ENCODE results near the gene TRAF3IP1.

Gene TRAF3IP1

DNA sequence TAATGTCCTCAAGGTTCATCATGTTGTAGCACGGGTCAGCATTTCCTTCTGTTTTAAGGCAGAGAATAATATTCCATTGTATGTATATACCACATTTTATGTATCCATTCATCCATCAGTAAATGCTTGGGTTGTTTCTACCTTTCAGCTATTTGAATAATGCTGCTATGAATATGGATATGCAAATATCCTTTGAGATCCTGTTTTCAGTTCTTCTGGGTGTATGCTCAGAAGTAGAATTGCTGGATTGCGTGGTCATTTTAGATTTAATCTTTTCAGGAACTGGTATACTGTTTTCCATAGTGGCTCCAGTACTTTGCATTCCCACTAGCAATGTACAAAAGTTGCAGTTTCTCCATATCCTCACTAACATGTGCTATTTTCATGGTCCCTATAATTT lies 93.0 kb downstream of the TRAF3IP1 start:
- DNase-seq: no peak

DNA sequence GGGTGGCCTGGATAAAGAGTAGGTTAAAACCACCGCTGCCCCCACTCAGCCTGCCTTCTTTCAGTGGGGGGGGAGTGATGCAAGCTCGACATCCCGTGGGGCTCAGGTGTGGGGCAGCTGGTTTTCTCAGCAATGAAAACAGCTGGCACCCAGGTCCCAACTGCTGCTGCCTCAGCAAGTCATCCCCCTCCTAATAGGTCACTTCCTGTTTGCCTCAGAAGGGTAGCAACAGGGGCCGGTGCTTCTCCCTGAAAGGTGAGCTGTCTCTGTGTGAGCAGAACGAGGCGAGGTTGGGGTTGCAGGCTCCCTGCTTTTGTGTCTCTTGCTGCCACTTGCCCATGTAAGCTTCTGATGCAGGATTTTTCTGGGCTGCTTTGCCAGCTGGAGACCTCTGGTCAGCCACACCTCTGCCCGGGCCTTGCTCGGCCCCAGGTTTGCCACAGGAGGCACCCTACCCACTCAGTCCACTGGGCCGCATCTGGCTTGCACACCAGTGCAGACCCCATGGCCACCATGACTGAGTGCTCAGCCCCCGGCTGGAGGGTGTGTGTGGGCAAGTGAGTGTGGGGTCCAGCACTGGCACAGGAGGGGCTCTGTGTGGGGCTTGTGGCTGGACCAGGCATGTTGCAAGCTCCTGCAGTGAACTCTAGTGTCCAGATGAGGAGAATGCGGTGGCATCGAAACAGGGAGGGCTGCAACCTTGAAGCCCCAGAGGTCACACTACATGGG lies 94.9 kb downstream of the TRAF3IP1 start:
- no peak for DNase-seq

DNA sequence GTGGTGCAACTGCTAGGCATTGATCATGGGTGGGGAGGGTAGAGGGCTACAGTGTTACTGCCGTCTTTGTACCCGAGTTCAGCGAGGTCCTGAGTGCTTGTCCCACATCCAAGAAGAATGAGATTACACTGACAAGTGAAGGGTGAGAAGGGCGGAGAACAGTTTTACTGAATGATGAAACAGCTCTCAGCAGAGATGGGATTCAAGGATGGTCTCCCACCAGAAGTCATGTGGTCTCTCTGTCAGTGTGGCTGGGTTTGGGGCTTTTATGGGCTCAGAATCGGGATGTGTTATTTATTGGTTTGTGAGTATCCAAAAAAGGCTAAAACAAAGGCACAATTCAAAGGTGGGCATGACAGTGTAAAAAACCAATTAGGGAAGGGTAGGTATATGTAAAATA lies 95.6 kb downstream of the TRAF3IP1 start:
- DNase-seq: no peak

DNA sequence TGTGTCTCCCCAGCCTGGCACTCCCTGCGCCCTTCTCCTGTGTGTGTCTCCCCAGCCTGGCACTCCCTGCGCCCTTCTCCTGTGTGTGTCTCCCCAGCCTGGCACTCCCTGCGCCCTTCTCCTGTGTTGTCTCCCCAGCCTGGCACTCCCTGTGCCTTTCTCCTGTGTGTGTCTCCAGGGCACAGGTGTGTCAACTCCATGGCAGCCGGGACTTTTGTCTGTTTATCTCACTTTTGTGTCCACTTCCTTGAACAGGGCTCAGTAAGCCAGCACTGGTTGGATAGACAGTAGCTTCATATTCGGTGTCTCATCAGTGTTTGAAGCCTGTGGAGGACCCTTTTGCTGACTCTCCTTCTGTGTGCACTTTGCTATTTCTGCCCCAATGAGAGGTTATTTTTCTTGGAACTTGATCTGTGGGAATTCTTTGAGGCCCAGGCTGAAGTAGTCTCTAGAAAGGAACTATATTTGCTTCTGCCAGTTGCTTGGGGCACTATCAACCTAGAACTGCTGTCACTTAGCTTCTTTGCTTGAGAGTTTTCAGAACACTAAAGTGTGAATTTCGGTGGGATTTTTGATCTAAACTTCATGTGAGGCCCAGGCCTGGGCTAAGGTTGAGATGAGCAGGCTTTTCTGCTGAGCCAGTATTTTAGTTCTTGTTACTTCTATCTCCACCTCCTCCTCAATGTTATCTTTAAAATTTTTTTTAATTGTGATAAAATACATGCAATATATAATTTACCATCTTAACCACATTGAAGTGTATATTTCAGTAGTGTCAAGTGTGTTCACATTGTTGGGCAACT lies 98.1 kb downstream of the TRAF3IP1 start:
- no peak for DNase-seq

DNA sequence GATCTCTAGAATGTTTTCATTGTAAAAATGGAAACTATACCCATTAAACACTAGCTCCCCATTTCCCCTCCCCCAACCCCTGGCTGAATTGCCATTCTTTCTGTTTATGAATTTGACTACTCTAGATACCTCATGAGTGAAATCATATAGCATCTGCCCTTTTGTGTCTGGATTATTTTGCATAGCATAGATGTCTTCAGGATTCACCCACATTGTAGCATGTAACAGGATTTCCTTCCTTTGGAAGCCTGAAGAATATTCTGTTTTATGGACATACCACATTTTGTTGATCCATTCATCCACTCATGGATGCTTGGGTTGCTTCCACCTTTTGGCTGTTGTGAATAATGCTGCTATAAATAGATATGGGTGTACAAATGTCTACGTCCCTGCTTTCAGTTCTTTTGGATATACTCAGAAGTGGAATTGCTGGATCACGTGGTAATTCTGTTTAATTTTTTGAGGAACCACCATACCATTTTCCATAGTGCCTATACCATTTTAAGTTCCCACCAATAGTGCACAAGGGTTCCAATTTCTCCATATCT lies 98.8 kb downstream of the TRAF3IP1 start:
- no peak for DNase-seq

DNA sequence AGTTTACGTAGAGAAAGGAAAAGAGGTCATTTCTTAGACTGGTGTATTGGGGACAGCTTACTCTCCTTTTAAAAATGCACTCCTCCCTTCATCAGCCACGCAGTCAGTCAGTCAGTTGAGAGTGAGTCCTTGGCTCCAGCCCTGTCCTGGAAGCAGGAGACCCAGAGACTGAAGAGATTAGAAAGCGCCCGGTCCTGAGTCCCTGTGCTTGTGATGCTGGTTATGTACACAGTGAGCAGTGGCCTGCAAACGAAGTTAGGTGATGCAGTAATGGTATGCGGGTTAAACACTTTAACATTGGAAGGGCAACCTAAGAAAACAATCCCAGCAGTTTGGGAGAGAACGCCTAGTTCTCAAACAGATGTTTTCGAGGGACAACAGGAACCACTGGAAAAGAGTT lies 100.1 kb downstream of the TRAF3IP1 start:
- DNase-seq: no peak

DNA sequence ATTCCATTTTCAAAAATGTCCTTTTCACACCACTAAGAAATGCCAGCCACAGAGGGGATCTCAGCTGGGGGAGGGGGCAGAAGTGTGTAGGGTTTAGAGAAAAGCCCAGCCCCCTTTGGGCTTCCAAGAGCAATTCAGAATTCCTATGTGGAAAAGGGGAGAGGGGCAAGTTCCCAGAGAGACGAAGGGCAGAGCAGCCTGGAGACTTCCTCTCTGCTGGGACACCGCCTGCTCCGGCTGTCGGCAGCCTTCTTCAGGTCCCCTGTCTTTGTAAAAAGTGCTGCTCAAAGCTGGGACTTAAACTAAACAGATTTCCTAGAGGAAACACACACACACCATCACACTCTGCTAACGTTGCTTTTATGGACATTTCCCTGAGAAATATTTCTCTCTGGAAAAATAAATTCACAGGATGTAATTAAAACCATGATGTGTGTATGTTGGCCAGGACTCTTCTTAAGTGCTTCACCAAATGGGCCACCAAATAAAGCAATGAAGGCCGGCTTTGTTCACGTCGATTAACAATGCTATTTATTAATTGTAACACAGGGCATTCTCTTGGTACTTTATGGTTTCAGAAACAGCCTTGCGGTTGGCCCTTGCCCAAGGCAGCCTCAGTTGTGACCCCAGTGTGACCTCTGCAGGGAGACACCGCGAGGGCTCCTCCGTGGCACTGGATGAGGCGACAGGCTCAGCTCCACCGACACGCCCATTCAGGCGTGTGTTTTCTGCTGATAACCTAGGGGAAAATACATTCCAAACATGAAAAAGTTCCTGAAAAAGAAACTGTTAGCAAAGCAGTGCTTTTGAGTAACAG lies 100.8 kb downstream of the TRAF3IP1 start:
- DNase-seq: no peak

DNA sequence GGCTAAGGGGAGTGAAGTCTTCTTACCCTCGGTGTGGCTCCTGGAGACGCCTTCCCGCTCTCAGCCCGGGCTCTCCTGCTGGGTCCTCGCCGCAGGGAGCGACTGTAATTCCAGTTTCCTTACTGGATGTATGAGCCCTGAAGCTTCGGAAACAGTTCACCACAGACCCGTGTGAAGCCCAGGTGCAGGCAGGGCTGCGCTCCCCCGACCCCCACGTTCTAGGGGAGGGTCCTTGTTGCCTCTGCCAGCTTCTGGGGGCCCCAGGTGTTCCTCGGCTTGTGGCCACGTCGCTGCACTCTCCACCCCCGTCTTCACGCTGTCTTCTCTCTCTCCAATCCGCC lies 101.3 kb downstream of the TRAF3IP1 start:
- no peak for DNase-seq

DNA sequence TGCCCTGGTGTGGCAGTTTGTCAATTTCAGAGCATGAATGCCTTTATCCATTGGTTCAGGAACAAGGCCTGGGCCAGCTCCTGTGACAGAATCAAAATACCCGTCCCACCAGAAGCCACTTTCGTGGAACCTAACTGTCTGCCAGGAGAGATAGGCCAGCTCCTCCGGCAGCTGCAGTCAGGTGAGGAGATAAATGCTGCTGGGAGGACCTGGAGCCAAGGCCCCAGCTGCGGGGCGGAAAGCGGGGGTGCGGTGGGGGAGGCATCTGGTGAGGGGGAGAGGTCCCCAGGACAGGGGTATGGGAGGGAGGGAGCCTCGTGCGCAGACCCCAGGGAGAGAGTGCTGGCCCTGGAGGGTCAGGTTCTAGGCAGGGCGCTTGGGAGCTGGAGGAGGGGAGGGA lies 102.0 kb downstream of the TRAF3IP1 start:
- DNase-seq: no peak

DNA sequence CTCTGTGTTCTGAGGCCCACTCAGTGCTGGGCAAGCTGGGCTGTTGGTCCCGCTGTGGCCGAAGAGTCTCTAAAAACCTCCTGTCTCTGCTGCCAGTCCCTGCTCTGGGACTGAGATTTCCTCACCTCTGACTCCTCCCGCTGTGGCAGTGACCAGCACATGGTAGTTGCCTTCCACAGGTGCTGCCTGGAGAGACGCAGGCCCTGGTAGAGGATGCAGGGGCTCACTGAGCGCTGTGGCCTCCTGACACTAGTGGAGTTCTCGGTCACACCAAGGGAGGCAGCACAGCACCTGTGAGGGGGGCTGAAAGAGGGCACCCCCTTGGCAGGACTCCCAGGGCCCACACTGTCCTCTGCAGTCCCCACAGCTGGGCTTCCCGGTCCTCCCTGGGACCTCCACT lies 102.6 kb downstream of the TRAF3IP1 start:
- no peak for DNase-seq

DNA sequence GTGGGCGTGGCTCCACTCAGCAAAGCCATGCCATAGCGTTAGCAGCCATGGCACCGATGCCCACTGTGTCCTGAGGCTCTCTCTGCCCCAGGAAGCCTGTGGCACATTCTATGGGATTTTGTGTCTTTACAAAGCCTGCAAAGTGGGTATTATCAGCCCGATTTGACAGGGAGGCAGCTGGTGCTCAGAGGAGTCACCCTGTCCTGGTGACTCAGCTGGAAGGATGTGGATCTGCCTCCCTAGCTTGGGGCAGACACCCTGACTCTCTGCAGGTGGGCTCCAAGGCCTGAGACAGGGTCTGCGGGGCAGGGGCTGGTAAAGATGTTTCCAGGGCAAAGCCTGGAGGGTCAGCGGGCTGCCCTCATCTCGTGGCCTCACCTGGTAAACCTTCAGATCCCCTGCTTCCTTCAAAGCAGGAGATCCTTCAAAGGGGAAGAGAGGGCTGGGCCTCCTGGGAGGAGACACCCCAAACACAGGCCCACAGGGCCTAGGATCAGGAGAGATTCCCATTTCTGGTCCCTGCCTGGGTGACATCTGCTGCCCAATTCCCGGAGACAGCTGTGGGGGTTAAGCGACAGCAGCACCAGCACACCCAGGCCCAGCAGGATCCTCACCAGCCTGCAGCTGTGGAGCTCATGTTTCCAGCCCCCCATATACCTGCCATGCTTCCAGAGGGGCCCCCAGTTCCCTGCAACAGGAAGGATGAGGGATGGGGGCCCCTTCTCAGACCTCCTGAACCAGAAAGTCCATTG lies 103.4 kb downstream of the TRAF3IP1 start:
- DNase-seq: no peak

DNA sequence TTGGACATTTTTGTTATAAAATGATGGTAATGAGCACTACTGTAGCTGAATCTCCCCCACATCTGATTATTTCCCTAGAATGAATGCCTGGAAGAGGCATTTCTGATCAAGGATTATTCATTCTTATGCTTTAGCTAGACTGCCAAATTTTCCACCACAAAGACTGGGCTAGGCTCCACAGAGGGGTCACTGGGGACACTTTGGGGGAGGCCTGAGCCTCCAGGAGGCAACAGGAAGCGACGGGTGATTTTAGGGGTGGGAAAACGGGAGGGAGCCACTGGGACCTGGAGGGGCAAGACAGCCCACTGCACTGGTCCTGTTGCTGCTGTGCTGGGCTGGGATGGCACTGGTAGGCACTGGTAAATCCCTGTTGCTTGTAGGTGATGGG lies 104.0 kb downstream of the TRAF3IP1 start:
- DNase-seq: no peak

DNA sequence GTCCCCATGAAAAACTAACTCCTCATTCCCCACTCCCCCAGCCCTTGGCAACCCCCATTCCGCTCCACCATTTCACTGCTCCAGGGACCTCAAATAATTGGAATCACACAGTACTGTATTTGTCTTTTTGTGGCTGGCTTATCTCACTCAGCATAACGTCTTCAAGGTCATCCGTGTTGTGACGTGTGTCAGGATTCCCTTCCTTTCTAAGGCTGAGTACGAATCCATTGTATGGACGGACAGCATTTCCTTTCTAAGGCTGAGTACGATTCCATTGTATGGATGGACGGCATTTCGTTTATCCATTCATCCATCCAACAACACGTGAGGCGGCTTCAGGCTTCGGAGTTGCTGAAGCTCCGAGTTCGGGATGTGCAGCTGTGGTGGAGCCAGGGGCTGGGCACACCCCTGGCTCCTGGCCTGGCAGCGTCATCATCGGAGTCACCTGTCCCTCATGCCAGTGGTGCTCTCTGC lies 105.2 kb downstream of the TRAF3IP1 start:
- DNase-seq: no peak

DNA sequence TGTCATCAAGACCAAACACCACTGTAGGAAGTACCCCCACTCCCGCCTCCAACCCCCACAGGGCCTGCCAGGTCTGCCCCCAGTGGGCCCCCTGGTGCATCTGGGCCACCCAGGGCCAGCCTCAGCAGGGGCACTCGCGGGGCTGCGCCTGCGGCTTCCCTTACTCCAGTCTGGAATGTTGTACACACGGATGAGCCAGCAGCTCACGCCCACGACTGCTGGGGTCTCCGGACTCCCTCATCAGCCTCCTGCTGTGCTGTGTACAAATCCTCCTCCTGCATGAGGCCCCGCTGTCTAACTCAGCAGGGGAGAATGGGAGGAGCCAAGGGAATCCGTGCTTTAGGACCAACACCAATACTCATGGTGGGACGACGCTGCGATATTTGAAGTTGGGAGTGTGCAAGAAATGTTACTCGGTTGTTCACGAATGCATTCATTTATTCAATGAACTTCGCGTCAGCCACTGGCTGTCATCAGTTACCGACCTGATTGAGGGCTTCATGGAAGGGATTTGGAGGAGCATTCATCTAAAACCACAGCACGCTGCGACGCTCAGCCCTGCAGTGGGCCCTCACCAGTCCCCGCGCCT lies 105.8 kb downstream of the TRAF3IP1 start:
- no peak for DNase-seq

DNA sequence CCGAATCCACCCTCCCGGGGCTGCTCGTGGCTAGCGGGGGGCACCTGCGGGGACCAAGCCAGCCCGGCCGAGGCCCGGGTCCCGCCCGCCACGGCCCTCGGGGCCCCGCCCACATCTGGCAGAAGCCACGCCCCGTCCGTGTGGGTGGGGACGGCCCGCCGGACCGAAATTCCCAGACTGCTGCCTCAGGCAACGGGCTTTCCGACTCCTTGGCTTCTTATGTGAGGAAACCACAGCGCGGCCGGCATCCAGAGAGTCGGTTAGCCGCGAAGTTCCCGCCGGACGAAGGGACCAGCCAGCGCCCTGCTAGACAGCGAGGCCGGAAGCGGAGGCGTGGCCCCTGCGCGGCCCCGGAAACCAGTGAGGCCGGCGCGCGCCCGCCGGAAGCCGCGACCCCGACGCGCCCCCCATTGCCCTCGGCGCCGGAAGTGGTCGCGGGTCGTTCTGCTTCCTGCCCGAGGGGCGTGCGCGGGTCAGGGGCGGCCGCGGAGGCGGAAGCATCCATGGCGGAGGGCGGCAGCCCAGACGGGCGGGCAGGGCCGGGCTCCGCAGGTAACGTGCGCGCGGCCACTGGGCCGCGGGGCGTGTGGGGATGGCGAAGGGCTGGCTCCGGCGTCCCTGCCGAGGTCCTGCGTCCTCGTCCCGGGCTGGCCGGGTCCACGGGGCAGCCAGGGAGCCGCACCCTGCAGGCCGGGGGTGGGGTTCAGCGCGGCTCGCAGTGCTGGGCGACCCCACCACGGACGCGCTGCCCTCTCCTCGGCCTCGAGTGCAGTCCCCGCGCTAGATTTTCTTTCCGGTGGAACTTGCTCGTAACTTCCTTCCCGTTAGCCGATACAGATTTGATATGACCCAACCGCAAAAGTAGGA lies 106.5 kb downstream of the TRAF3IP1 start, which contains the start of gene ASB1:
Gene ASB1, plus strand, starts transcription at position 360 of the 867 bp plus-strand sequence. Its CDS starts 144 bp downstream, at position 504.
- peak; percentile 86 for DNase-seq

DNA sequence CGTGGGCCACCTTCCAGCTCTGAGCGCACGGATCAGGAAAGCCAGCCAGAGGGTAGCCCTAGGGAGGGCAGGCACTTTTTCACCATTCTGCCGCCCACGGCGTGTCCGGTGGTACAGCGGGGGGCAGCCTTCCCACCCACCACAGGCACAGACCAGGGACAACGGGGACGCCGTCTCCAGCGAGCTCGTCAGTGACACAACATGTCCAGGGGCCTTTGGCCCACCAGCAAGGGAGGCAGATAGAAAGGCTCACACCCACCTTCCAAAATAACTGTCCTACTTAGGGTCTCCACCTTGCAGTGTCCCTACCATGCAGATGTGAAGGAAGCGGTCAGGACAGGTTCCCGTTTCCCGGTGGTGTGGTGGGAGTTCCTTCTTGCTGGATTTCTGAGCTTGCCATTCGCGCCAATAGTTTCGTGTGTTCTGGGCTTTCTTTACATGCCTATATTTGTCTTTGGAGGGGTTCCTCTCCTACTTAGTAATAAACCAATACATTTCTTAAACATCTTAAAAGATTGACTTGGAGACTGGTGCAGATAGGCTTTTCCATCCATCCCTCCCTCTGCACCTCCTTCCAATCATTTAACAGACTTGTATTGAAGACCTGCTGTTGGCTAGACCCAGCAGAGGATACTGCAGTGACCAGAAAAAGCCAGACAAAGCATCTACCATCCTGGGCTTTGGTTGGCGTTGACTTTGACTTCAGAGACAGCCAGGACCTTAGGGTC lies 107.3 kb downstream of the TRAF3IP1 start:
- no peak for DNase-seq

DNA sequence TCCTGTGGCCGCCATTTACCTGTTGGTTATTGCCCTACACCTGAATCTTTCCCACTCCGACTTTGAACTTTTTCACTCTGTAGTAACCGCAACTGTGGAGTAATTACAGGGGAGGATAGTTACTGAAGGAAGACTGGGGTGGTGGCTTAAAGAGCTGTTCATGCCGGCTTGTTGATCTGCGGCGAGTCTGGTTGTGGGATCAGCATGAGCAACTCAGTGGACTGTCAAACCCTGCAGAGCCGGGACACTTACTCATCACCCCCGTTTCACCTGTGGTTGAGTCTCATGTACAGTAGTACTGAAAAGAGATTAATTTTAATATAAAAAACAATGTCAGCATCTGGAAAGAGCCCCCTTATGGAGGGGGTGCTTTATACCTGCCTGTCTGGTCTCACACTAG lies 108.5 kb downstream of the TRAF3IP1 start:
- no peak for DNase-seq

DNA sequence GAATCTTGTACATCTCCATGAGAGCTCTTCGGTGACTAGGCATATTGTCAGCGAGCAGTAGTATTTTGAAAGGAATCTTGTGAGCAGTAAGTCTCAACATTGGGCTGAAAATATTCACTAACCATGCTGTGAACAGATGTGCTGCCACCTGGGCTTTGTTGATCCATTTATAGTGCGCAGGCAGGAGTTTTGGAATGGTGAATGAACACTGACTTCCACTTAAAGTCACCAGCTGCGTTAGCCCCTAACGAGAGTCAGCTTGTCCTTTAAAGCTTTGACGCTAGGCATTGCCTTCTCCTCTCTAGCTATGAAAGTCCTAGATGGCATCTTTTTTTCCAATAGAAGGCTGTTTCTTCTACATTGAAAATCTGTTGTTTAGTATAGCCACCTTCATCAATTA lies 110.5 kb downstream of the TRAF3IP1 start:
- no peak for DNase-seq

DNA sequence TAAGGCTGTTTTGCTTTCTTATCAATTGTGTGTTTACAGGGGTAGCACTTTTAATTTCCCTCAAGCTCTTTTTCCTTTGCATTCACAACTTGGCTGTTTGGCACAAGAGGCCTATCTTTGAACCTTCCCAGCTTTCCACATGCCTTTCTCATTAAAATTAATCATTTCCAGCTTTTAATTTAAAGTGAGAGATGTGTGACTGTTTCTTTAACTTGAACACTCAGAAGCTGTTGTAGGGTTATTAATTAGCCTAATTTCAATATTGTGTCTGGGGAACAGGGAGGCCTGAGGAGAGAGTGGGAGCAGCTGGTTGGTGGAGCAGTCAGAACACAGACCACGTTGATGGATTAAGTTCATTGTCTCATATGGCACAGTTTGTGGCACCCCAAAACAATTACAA lies 111.1 kb downstream of the TRAF3IP1 start:
- DNase-seq: no peak

DNA sequence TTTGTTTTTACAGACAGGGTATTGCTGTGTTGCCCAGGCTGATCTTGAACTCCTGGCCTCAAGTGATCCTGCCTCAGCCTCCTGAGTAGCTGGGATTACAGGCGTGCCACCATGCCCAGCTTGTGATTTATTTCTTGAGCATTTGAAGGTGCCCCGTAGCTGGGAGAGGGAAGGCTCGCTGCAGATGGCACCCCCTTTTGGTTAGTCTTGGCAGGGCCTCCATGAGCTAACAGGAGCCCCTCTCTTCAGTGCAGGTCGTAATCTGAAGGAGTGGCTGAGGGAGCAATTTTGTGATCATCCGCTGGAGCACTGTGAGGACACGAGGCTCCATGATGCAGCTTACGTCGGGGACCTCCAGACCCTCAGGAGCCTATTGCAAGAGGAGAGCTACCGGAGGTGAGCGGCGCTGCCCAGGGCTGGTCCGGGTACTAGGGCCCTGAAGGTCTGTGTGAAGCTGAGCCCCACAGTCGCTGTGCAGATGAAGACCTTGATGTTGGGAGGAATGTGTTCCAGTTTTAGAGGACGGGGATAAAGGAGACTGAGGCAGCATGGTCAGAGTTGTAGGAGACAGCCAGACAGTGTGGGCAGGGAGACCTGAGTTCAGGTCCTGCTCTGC lies 113.1 kb downstream of the TRAF3IP1 start:
- no peak for DNase-seq

Measured in activated CD4-positive, alpha-beta T cell treated with anti-CD3 and anti-CD28 coated beads, Interleukin-10, Interleukin-2, amounts not matched to agents 100 ng/mL and 50 ng/mL, durations not matched to agents 16 hours and 8 hours (primary cell).